Fibroblast of skin of left biceps (primary cell): ENCODE measurements around the gene STING1.

Experiments
- DNase-seq, 2 experiments: peaks; one replicate each; pipeline ENCODE4 v3.0.0-alpha.2; 2013; ENCODE audit warnings: low read depth in 2 of 2

The STING1 gene

GRCh38 chr5:139468421-139468931 lies 14.1 kb downstream of the STING1 start:
- DNase-seq, result no peak

- no peak for DNase-seq
Observed at GRCh38 chr5:139462586-139463276, 19.8 kb downstream of the STING1 start, which contains the start of gene ECSCR. Gene ECSCR, minus strand, starts transcription at chr5:139462743. Its CDS starts 73 bp downstream, at chr5:139462670.

- DNase-seq, result no peak
Observed at GRCh38 chr5:139461698-139462097, 20.9 kb downstream of the STING1 start.

- DNase-seq, result no peak
Observed at GRCh38 chr5:139461176-139461575, 21.4 kb downstream of the STING1 start.

- DNase-seq, result no peak
Observed at GRCh38 chr5:139460455-139460854, 22.1 kb downstream of the STING1 start.

GRCh38 chr5:139459451-139459934 lies 23.1 kb downstream of the STING1 start:
- no peak for DNase-seq

GRCh38 chr5:139458580-139459407 lies 23.8 kb downstream of the STING1 start:
- DNase-seq, result no peak

- DNase-seq, result no peak
Observed at GRCh38 chr5:139457653-139458306, 24.8 kb downstream of the STING1 start.

GRCh38 chr5:139457241-139457640 lies 25.3 kb downstream of the STING1 start:
- no peak for DNase-seq

- no peak for DNase-seq
Observed at GRCh38 chr5:139456776-139457175, 25.8 kb downstream of the STING1 start.

GRCh38 chr5:139454568-139455290 lies 27.8 kb downstream of the STING1 start:
- no peak for DNase-seq

GRCh38 chr5:139453683-139454567 lies 28.6 kb downstream of the STING1 start:
- no peak for DNase-seq

GRCh38 chr5:139451878-139452660 lies 30.5 kb downstream of the STING1 start:
- DNase-seq, result no peak

- no peak for DNase-seq
Observed at GRCh38 chr5:139451176-139451575, 31.4 kb downstream of the STING1 start.

GRCh38 chr5:139446956-139447779 lies 35.4 kb downstream of the STING1 start:
- no peak for DNase-seq

- DNase-seq, result peak; percentile 53 to 66
Observed at GRCh38 chr5:139445325-139446170, 37.0 kb downstream of the STING1 start.

GRCh38 chr5:139443831-139444453 lies 38.6 kb downstream of the STING1 start:
- peak; percentile 75 to 82 for DNase-seq
